Measurements from ENCODE around the gene MVD.

DNA sequence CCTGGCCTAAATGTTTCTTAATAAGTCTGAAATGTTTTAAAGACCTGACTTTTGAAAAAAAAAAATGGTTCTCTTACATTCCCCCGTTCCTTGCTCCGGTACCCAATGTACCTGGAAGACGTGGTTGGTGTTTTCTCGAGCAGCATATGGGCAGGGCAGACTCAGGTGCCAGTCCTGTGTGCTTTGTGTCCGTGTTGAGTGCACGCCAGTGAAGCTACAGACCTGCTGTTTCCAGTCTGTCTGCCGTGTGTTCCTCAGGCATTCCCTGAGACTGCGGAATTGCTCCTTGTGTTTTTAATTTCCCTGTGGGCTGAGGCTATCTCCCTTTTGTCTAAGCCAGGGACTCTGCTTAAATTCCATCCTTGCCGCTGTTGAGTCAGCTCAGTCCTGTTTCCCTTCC lies 36.2 kb downstream of the MVD start:
- TF ChIP-seq, protein P1, sequence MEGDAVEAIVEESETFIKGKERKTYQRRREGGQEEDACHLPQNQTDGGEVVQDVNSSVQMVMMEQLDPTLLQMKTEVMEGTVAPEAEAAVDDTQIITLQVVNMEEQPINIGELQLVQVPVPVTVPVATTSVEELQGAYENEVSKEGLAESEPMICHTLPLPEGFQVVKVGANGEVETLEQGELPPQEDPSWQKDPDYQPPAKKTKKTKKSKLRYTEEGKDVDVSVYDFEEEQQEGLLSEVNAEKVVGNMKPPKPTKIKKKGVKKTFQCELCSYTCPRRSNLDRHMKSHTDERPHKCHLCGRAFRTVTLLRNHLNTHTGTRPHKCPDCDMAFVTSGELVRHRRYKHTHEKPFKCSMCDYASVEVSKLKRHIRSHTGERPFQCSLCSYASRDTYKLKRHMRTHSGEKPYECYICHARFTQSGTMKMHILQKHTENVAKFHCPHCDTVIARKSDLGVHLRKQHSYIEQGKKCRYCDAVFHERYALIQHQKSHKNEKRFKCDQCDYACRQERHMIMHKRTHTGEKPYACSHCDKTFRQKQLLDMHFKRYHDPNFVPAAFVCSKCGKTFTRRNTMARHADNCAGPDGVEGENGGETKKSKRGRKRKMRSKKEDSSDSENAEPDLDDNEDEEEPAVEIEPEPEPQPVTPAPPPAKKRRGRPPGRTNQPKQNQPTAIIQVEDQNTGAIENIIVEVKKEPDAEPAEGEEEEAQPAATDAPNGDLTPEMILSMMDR (conservative IDR thresholded peaks at IDR 0.05 in 1 of 2, IDR thresholded peaks at IDR 0.05 in 1 of 2; ENCODE audit: extremely low read depth in 1 of 2, insufficient read depth in 1 of 2, low read depth in 1 of 2, low read length in 2 of 2): no peak
- no peak for TF ChIP-seq EZH2 (IDR thresholded peaks at IDR 0.05; ENCODE audit: borderline replicate concordance, low read length)
